22Rv1 (cell line): ENCODE data around the gene TSSK6.

Experiments
- CTCF ChIP-seq: fragments of 450-650 bp; IDR thresholded peaks from 2 replicates; pipeline ENCODE4 v1.5.1; 2017; ENCODE audit warnings: mild to moderate bottlenecking
- ZFX ChIP-seq: fragments of 450-650 bp; IDR thresholded peaks from 2 replicates; pipeline ENCODE4 v1.6.1; 2017; ENCODE audit warnings: antibody characterized with exemption, borderline replicate concordance

- no peak for TF ChIP-seq CTCF
- TF ChIP-seq ZFX = no peak
These were observed 15.9 kb downstream of the TSSK6 start for GRCh38 chr19:19499272-19499995.
